WTC11 (cell line): Measurements from ENCODE around the gene MTSS2. TPM values are rescaled to one million over a fixed set of nuclear protein-coding genes. Genes with fewer than 3 reads are reported as not detected.

ENCODE experiments used
- ATAC-seq: fragments of 200-7000 bp; cut with Tn5 transposase; 2 replicates; pipeline ENCODE4 v1.10.0; 2021; ENCODE audit warnings: mild to moderate bottlenecking, moderate library complexity
- CTCF ChIA-PET: fragments of 300-600 bp; sonication (Branson Sonifier 250); formaldehyde crosslinking; loops from one replicate; lab custom pipeline; 2021; ENCODE audit warnings: antibody characterized with exemption; lab: Charles Lee
- POLR2A ChIA-PET: fragments of 350-600 bp; sonication (Branson Sonifier 250); formaldehyde crosslinking; loops from one replicate; lab custom pipeline; 2021; ENCODE audit warnings: antibody characterized with exemption; lab: Charles Lee
- DNase-seq: peaks from one replicate; pipeline ENCODE4 v3.0.0; 2021; ENCODE audit warnings: low spot score
- H3K27ac Mint-ChIP-seq: 2 replicates; pipeline ENCODE4 v1.8.0; 2021; ENCODE audit warnings: mixed read lengths
- H3K27me3 Mint-ChIP-seq: 2 replicates; pipeline ENCODE4 v1.8.0; 2021; ENCODE audit warnings: low read depth, mild to moderate bottlenecking, moderate library complexity, mixed read lengths
- H3K36me3 Mint-ChIP-seq: 2 replicates; pipeline ENCODE4 v1.8.0; 2021; ENCODE audit warnings: mixed read lengths
- H3K4me1 Mint-ChIP-seq: 2 replicates; pipeline ENCODE4 v1.8.0; 2022; ENCODE audit warnings: mixed read lengths
- H3K4me3 Mint-ChIP-seq: 2 replicates; pipeline ENCODE4 v1.8.0; 2021; ENCODE audit warnings: mild to moderate bottlenecking, moderate library complexity, mixed read lengths
- H3K9me3 Mint-ChIP-seq: 2 replicates; pipeline ENCODE4 v1.8.0; 2021; ENCODE audit warnings: mixed read lengths
- CREB1 ChIP-seq: sonication (generic); formaldehyde crosslinking; IDR thresholded peaks from 2 replicates; pipeline ENCODE4 v1.8.0; 2023; ENCODE audit warnings: mild to moderate bottlenecking, missing genetic modification reagents
- EMX1 ChIP-seq: fragments of 250-450 bp; sonication (Bioruptor Pico); IDR thresholded peaks from 2 replicates; pipeline ENCODE4 v1.8.0; 2021; ENCODE audit warnings: mild to moderate bottlenecking
- ESRRA ChIP-seq: sonication (generic); formaldehyde crosslinking; IDR thresholded peaks from 2 replicates; pipeline ENCODE4 v1.8.1; 2022; ENCODE audit warnings: mild to moderate bottlenecking, missing genetic modification reagents, borderline replicate concordance
- GTF2I ChIP-seq: fragments of 250-450 bp; sonication (Bioruptor Pico); conservative IDR thresholded peaks from 2 replicates; pipeline ENCODE4 v1.4.0; 2021; ENCODE audit warnings: mild to moderate bottlenecking
- HMGA2 ChIP-seq: fragments of 250-450 bp; sonication (Bioruptor Pico); IDR thresholded peaks from 2 replicates; pipeline ENCODE4 v1.4.0; 2021; ENCODE audit warnings: mild to moderate bottlenecking, moderate library complexity
- KAT7 ChIP-seq: sonication (generic); formaldehyde crosslinking; IDR thresholded peaks from 2 replicates; pipeline ENCODE4 v1.8.1; 2023; ENCODE audit warnings: missing genetic modification reagents, mild to moderate bottlenecking, borderline replicate concordance
- NFATC4 ChIP-seq: fragments of 250-450 bp; sonication (Bioruptor Pico); IDR thresholded peaks from 2 replicates; pipeline ENCODE4 v1.9.0; 2021; ENCODE audit warnings: mild to moderate bottlenecking
- NR1H2 ChIP-seq: sonication (generic); formaldehyde crosslinking; IDR thresholded peaks from 2 replicates; pipeline ENCODE4 v1.9.0; 2021; ENCODE audit warnings: mild to moderate bottlenecking, moderate library complexity, missing genetic modification reagents
- PRRX2 ChIP-seq: fragments of 250-450 bp; sonication (Bioruptor Pico); IDR thresholded peaks from 2 replicates; pipeline ENCODE4 v1.8.0; 2021; ENCODE audit warnings: mild to moderate bottlenecking
- RORB ChIP-seq: fragments of 250-450 bp; sonication (Bioruptor Pico); IDR thresholded peaks from 2 replicates; pipeline ENCODE4 v1.9.0; 2021; ENCODE audit warnings: mild to moderate bottlenecking
- SOX15 ChIP-seq: fragments of 250-450 bp; sonication (Bioruptor Pico); IDR thresholded peaks from 2 replicates; pipeline ENCODE4 v1.9.0; 2021; ENCODE audit warnings: mild to moderate bottlenecking
- TCF7 ChIP-seq: sonication (generic); formaldehyde crosslinking; IDR thresholded peaks from 2 replicates; pipeline ENCODE4 v1.8.0; 2022; ENCODE audit warnings: mild to moderate bottlenecking, low read depth, missing genetic modification reagents, moderate library complexity
- TEAD1 ChIP-seq: sonication (generic); formaldehyde crosslinking; IDR thresholded peaks from 2 replicates; pipeline ENCODE4 v1.8.0; 2022; ENCODE audit warnings: mild to moderate bottlenecking, missing genetic modification reagents
- ZNF317 ChIP-seq: sonication (generic); formaldehyde crosslinking; IDR thresholded peaks from 2 replicates; pipeline ENCODE4 v1.8.1; 2023; ENCODE audit warnings: low read depth, mild to moderate bottlenecking, moderate library complexity, missing genetic modification reagents, borderline replicate concordance
- ZNF396 ChIP-seq: fragments of 250-450 bp; sonication (Bioruptor Pico); IDR thresholded peaks from 2 replicates; pipeline ENCODE4 v1.8.0; 2021; ENCODE audit warnings: mild to moderate bottlenecking, moderate library complexity, borderline replicate concordance
- ZNF423 ChIP-seq: fragments of 250-450 bp; sonication (Bioruptor Pico); IDR thresholded peaks from 2 replicates; pipeline ENCODE4 v2.1.2; 2022; ENCODE audit warnings: mild to moderate bottlenecking, moderate library complexity
- total RNA-seq: library from RNA; stranded (reverse); gene quantifications from 3 replicates; pipeline ENCODE4 v1.2.3, GENCODE V29; 2021
- TF ChIP-seq, protein P1 (sequence below): sonication (generic); formaldehyde crosslinking; IDR thresholded peaks from 2 replicates; pipeline ENCODE4 v1.8.1; 2022; ENCODE audit warnings: mild to moderate bottlenecking, missing genetic modification reagents, moderate library complexity, borderline replicate concordance
- TF ChIP-seq, protein P2 (sequence below): sonication (generic); formaldehyde crosslinking; IDR thresholded peaks from 2 replicates; pipeline ENCODE4 v1.8.0; 2022; ENCODE audit warnings: mild to moderate bottlenecking, missing genetic modification reagents
- TF ChIP-seq, protein P3 (sequence below): sonication (generic); formaldehyde crosslinking; IDR thresholded peaks from 2 replicates; pipeline ENCODE4 v1.8.1; 2023; ENCODE audit warnings: mild to moderate bottlenecking, missing genetic modification reagents
- TF ChIP-seq, protein P4 (sequence below): sonication (generic); formaldehyde crosslinking; IDR thresholded peaks from 2 replicates; pipeline ENCODE4 v1.8.0; 2023; ENCODE audit warnings: missing genetic modification reagents
- TF ChIP-seq, protein P5 (sequence below): sonication (generic); formaldehyde crosslinking; IDR thresholded peaks from 2 replicates; pipeline ENCODE4 v1.8.0; 2022; ENCODE audit warnings: mild to moderate bottlenecking, missing genetic modification reagents

Gene MTSS2
- total RNA-seq, 1 experiment from 2014 or later: 28.3 TPM

DNA sequence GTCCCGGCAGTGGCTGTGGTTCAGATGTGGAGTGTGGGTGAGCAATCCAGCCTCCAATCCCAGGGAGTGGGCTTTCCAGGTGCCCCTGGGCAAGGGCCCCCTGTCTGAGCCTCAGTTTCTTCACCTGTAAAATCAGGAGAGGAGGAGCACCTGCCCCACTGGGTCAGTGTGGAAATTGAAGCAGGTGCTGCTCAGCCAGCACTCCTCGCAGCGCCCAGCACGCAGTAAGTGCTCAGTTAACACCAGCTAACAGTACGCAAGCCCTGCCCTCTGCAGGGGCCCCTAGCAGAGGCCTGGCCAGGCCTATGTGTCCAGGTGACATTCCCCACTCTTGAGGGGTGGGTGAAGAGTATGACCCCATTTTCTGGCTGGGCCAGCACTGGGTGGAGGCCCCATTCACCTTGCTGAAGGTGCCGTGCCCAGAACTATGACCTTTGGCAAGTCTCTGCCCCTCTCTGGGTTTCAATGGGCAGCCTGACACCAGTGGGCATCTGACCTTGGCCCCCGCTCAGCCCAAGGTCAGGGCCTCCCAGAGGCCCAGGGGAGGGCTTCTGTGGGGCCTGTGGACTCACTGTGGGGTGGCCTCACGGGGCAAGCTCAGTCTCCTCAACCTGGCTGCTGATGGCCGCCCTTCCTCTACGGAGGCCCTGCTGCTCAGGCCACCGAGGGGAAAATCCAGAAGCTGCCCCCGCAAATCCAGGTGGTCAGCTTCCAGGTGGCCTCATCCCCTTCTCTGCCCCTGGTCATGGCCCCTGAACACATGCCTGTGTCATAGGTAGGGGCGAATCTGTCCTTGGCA lies 2.5 kb downstream of the MTSS2 start:
- POLR2A ChIA-PET: no interaction called here

DNA sequence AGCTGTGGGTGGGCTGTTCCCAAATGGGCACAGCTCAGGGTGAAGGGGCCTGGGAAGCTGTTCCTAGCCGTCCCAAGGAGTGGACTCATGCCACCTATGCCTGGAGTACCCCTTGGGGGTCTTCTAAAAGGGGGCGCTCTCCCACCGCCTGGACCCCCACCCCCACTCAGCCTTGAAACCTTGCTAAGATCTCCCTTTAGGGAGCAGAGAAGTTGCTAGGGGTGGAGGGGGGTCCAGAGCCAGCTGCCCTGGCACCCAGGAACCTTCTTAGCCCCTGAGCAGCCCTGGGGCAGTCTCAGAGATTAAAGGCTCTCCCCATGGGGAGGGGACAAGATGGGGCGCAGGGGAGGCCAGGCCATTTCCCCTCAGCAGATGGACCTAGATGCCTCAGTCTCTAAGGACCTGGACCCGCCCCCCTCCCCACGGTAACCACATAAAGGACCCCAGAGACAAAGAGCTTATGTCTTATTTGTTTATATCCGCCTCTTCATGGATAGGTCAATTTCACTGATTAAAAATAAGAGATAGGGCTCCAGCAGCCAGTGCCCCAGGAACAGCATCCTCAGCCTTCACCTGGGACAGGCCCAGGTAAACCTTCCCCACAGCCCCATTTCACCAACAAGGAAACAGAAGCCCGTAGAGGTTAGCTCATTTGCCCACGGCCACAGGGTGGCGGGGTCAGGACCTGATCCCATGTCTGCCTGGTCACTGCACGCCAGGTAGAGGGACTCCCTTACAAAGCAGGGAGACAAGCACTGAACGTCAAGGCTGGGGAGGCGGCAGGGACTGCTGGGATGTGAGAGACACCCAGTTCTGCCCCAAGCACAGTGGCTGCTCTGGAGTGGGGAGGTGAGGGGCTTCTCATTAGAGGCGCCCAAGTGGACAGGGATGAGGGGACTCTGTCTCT lies 3.4 kb downstream of the MTSS2 start:
- Mint-ChIP-seq H3K9me3 (no peaks in the 10 kb centered on the region), H3K27ac (no peak overlapping the region), H3K27me3 (no peaks in the 10 kb centered on the region), H3K4me3 (no peak overlapping the region), H3K4me1 (peaks cover 15% of the 10 kb centered on the region)
- CTCF ChIA-PET: interaction anchor here (1.0 to 9.8 kb wide), 9 partner anchors 21 to 88 kb away, joined by 3 to 142 read pairs (median 5); no protein-coding TSS in a partner anchor
- DNase-seq: no peak
- no peak for TF ChIP-seq ESRRA
- TF ChIP-seq, protein P1, sequence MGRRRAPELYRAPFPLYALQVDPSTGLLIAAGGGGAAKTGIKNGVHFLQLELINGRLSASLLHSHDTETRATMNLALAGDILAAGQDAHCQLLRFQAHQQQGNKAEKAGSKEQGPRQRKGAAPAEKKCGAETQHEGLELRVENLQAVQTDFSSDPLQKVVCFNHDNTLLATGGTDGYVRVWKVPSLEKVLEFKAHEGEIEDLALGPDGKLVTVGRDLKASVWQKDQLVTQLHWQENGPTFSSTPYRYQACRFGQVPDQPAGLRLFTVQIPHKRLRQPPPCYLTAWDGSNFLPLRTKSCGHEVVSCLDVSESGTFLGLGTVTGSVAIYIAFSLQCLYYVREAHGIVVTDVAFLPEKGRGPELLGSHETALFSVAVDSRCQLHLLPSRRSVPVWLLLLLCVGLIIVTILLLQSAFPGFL (CRISPR knock-in tag): no peak
- TF ChIP-seq, protein P2, sequence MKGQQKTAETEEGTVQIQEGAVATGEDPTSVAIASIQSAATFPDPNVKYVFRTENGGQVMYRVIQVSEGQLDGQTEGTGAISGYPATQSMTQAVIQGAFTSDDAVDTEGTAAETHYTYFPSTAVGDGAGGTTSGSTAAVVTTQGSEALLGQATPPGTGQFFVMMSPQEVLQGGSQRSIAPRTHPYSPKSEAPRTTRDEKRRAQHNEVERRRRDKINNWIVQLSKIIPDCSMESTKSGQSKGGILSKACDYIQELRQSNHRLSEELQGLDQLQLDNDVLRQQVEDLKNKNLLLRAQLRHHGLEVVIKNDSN (CRISPR knock-in tag): no peak
- no peak for TF ChIP-seq HMGA2 (CRISPR knock-in tag)
- no peak for TF ChIP-seq EMX1 (CRISPR knock-in tag)
- TF ChIP-seq, protein P3, sequence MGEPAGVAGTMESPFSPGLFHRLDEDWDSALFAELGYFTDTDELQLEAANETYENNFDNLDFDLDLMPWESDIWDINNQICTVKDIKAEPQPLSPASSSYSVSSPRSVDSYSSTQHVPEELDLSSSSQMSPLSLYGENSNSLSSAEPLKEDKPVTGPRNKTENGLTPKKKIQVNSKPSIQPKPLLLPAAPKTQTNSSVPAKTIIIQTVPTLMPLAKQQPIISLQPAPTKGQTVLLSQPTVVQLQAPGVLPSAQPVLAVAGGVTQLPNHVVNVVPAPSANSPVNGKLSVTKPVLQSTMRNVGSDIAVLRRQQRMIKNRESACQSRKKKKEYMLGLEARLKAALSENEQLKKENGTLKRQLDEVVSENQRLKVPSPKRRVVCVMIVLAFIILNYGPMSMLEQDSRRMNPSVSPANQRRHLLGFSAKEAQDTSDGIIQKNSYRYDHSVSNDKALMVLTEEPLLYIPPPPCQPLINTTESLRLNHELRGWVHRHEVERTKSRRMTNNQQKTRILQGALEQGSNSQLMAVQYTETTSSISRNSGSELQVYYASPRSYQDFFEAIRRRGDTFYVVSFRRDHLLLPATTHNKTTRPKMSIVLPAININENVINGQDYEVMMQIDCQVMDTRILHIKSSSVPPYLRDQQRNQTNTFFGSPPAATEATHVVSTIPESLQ (CRISPR knock-in tag): no peak
- no peak for TF ChIP-seq ZNF423 (CRISPR knock-in tag)
- no peak for TF ChIP-seq ZNF317 (CRISPR knock-in tag)
- no peak for TF ChIP-seq CREB1 (CRISPR knock-in tag)
- TF ChIP-seq, protein P4, sequence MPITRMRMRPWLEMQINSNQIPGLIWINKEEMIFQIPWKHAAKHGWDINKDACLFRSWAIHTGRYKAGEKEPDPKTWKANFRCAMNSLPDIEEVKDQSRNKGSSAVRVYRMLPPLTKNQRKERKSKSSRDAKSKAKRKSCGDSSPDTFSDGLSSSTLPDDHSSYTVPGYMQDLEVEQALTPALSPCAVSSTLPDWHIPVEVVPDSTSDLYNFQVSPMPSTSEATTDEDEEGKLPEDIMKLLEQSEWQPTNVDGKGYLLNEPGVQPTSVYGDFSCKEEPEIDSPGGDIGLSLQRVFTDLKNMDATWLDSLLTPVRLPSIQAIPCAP (CRISPR knock-in tag): no peak
- TF ChIP-seq, all 79 proteins: peak for 0
- ATAC-seq: 0 out of 2 replicates have a peak, but pooled peaks have one; percentile 1
- POLR2A ChIA-PET: no interaction called here
- no peaks in the 10 kb centered on the region for H3K36me3 Mint-ChIP-seq

More for the DNA sequence above, 2.5 kb downstream of the MTSS2 start:
- Mint-ChIP-seq H3K4me1 (peaks cover 24% of the 10 kb centered on the region), H3K27me3 (no peaks in the 10 kb centered on the region), H3K9me3 (no peaks in the 10 kb centered on the region), H3K4me3 (no peak overlapping the region), H3K36me3 (no peaks in the 10 kb centered on the region), H3K27ac (no peak overlapping the region)
- DNase-seq: no peak
- TF ChIP-seq CREB1 (CRISPR knock-in tag): no peak
- TF ChIP-seq SOX15: no peak
- no peak for TF ChIP-seq RORB (CRISPR knock-in tag)
- TF ChIP-seq NR1H2: no peak
- TF ChIP-seq PRRX2 (CRISPR knock-in tag): no peak
- TF ChIP-seq GTF2I (CRISPR knock-in tag): no peak
- TF ChIP-seq KAT7: no peak
- TF ChIP-seq, protein P5, sequence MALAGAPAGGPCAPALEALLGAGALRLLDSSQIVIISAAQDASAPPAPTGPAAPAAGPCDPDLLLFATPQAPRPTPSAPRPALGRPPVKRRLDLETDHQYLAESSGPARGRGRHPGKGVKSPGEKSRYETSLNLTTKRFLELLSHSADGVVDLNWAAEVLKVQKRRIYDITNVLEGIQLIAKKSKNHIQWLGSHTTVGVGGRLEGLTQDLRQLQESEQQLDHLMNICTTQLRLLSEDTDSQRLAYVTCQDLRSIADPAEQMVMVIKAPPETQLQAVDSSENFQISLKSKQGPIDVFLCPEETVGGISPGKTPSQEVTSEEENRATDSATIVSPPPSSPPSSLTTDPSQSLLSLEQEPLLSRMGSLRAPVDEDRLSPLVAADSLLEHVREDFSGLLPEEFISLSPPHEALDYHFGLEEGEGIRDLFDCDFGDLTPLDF (CRISPR knock-in tag): no peak
- TF ChIP-seq TEAD1 (CRISPR knock-in tag): no peak
- no peak for TF ChIP-seq NFATC4 (CRISPR knock-in tag)
- TF ChIP-seq ZNF396 (CRISPR knock-in tag): no peak
- TF ChIP-seq TCF7: no peak
- no peak for ATAC-seq
- CTCF ChIA-PET: interaction anchor here (1.0 to 9.8 kb wide), 9 partner anchors 20 to 87 kb away, joined by 3 to 142 read pairs (median 5); no protein-coding TSS in a partner anchor
